HG02798 (cell line): ENCODE measurements around the gene GJB2.

Experiments used
- ATAC-seq: cut with Tn5 transposase; IDR thresholded peaks from one replicate; pipeline ENCODE4 v1.9.1; 2021; ENCODE audit warnings: mild to moderate bottlenecking; ENCODE audit not compliant: unreplicated experiment, poor library complexity

The GJB2 gene

DNA sequence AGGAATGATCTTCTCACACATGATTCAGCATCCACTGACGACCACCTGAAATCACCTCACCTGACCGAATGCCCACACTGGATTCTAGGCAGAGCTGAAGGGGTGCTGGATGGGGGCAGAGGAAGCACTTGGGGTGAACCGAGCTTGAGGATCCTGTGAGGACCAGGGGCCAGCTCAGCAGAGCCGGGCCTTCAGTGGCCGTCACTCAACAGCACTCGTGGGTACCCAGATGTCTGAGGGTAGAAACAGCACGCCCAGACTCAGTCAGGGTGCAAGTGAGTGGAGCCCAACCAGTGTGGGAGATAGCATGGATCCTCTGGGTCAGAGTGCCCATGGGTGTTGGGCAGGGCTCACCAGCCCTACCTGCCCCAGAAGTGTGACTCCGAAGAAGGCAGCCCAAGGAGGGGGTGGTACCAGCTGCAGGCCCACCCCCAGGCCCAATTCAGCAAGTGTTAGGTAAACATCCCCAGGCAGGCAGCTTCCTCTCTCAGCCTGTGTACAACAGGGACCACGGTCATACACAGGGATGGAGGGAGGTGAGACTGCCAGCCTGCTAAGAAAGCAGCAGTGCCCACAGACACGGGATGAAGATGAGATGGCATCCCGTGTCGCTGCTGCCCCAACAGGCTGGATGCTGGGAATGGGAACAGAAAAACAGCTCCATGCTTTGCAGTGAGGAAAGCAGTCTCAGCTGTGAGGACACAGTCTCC, 48.4 kb downstream of the GJB2 start:
- no peak for ATAC-seq

DNA sequence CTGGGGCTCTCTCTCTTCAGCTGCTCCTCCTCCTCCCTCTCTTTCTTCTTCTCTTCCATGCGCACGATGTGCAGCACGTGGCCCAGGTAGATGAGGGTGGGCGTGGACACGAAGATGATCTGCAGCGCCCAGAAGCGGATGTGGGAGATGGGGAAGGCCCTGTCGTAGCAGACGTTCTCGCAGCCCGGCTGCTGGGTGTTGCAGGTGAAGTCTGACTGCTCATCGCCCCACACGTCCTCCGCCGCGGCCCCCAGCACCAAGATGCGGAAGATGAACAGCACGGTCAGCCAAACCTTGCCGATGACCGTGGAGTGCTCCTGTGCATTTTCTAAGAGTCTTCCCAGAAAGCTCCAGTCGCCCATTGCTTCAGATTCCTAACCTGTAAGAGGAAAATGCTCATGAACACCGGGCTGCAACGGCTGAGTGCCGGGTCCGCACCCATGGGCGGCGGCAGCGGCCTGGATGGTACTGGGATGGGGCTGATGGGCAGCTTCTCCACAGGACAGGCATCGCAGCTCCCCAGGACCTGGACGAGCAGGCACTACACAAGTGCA, 49.7 kb downstream of the GJB2 start:
- ATAC-seq: no peak

GRCh38 chr13:20142023-20142926, 50.5 kb downstream of the GJB2 start:
- ATAC-seq: no peak

DNA sequence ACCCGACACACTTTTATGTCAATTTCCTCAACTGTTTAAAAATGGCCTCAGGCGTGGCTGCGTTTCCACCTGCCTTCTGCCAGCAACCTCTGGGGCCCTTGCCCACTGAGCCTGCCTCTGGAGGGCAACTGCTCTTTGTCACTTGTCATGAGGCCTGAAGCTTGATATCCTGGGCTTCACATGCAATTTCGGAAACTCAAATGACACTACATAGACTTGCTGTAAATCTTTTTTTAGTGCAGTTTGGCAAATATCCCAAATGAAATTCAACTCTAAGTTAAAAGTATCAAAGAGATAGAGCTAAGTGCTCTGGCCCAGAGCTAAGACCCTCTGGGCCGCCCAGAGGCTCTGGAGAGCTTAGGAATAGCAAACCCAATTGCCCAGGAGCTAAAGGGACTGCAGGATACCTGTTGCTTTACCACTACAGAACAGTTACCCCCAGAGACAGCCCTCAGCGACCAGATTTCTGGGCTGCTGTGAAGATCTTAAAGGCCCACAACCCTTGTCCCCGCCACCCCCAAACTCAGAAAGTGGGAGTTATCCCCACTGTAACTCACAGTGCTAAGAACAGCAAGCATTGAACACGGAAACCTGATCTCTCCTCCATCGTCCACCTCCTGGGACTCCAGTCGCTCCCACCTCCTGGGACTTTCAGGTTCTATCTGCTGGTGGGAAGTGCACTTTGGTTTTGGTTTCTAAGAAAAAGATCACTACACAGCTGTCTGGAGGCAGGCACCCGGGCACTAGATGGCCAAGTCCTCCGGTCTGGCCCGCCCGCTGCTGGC, 51.3 kb downstream of the GJB2 start:
- no peak for ATAC-seq

- ATAC-seq: no peak
Observed at GRCh38 chr13:20140487-20140886, 52.3 kb downstream of the GJB2 start.

DNA sequence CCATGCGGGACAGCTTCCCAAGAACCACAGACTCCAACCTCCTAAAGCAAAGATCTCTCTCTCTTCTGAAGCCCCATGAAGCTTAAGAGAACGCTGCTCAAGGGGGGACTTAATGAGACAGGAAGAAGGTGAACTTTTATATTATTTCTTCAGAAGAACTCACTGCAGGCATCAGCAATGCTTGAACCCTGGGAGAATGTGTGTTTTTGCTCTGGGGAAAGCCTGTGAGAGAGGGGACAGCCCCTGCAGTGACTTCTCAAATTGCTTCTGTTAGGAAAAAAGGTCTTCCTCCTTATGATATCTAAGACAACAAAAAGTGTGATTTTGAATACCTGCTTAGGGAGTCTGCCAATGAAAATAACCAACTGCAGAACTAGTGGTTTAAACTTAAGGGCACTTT, 54.9 kb downstream of the GJB2 start:
- no peak for ATAC-seq
